Ovary (tissue), 3 donors: Measurements from ENCODE around the gene RECQL5.

Experiments used
- EP300 ChIP-seq: sonication (generic); formaldehyde crosslinking; IDR thresholded peaks from one replicate; pipeline ENCODE4 v1.6.1; 2017; ENCODE audit warnings: antibody characterized with exemption
- TF ChIP-seq, protein P1 (sequence below), 3 donors: fragments of 450-650 bp in 2 of 3; fragments of 200-600 bp in 1 of 3; IDR thresholded peaks; one replicate each; pipeline versions ENCODE4 v1.5.1 to v1.8.0; 2016 to 2022; ENCODE audit warnings: antibody characterized with exemption in 3 of 3, mild to moderate bottlenecking in 1 of 3
- donor health status: DM: no; HTN: no; CAD: no.

DNA sequence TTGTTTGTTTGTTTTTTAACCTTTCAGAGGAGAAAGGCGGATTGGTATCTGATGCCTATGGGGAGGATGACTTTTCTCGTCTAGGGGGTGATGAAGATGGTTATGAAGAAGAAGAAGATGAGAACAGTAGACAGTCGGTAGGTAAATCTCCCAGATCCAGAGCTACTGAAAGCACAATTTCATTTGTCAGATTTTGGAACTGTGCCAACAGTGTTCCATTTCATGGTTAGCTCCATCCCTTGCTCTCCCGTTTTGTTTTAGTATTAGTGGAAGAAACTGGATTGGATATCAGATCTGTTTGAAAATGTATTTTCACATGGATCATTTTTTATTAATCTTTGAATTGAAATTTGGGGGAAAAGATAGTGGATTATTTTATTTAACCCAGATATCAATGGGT, 1.5 kb upstream of the RECQL5 start:
- TF ChIP-seq, protein P1, sequence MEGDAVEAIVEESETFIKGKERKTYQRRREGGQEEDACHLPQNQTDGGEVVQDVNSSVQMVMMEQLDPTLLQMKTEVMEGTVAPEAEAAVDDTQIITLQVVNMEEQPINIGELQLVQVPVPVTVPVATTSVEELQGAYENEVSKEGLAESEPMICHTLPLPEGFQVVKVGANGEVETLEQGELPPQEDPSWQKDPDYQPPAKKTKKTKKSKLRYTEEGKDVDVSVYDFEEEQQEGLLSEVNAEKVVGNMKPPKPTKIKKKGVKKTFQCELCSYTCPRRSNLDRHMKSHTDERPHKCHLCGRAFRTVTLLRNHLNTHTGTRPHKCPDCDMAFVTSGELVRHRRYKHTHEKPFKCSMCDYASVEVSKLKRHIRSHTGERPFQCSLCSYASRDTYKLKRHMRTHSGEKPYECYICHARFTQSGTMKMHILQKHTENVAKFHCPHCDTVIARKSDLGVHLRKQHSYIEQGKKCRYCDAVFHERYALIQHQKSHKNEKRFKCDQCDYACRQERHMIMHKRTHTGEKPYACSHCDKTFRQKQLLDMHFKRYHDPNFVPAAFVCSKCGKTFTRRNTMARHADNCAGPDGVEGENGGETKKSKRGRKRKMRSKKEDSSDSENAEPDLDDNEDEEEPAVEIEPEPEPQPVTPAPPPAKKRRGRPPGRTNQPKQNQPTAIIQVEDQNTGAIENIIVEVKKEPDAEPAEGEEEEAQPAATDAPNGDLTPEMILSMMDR (IDR thresholded peaks at IDR 0.05), result no peak
- no peak for TF ChIP-seq EP300
